PC-9 (cell line): ENCODE measurements around the gene RAB40B. TPM values are rescaled to one million over a fixed set of nuclear protein-coding genes. Genes with fewer than 3 reads are reported as not detected.

Experiments
- BruUV-seq: library from RNA; stranded (reverse); fragments of 400-500 nt; replicated peaks from 2 replicates; lab custom pipeline; 2021; lab: Mats Ljungman, UMichigan
- CTCF ChIA-PET: fragments of 300-600 bp; sonication (Branson Sonifier 250); formaldehyde crosslinking; loops from one replicate; lab custom pipeline; 2022; ENCODE audit warnings: antibody characterized with exemption; lab: Charles Lee
- POLR2A ChIA-PET: fragments of 300-600 bp; sonication (Branson Sonifier 250); formaldehyde crosslinking; loops from one replicate; lab custom pipeline; 2022; ENCODE audit warnings: antibody characterized with exemption; ENCODE audit not compliant: unreplicated experiment; lab: Charles Lee
- DNase-seq, 2 experiments: peaks; one replicate each; pipeline versions ENCODE4 v3.0.0 to v3.0.0-alpha.2; 2015 to 2022; ENCODE audit warnings: mixed read lengths in 1 of 2
- H2AFZ ChIP-seq: fragments of 200-600 bp; sonication (generic); 2 replicates; pipeline ENCODE4 v1.8.1; 2017; ENCODE audit warnings: antibody characterized with exemption
- H3F3A ChIP-seq: fragments of 200-600 bp; sonication (generic); 2 replicates; pipeline ENCODE4 v1.8.1; 2017; ENCODE audit warnings: antibody characterized with exemption, mild to moderate bottlenecking, low read depth; ENCODE audit not compliant: insufficient read depth
- H3K27ac ChIP-seq: fragments of 200-600 bp; sonication (generic); 2 replicates; pipeline ENCODE4 v1.6.1; 2016; ENCODE audit warnings: mixed run types
- H3K27me3 ChIP-seq: fragments of 200-600 bp; sonication (generic); 2 replicates; pipeline ENCODE4 v1.6.1; 2016; ENCODE audit warnings: low read depth, mixed run types; ENCODE audit not compliant: insufficient read depth
- H3K36me3 ChIP-seq: fragments of 200-600 bp; sonication (generic); 2 replicates; pipeline ENCODE4 v1.6.1; 2016; ENCODE audit warnings: low read depth, mixed run types
- H3K4me1 ChIP-seq: fragments of 200-600 bp; sonication (generic); replicated peaks from 2 replicates; pipeline ENCODE4 v1.6.1; 2016; ENCODE audit warnings: mixed run types; ENCODE audit not compliant: insufficient read depth
- H3K4me2 ChIP-seq: fragments of 200-600 bp; sonication (generic); 2 replicates; pipeline ENCODE4 v1.6.1; 2017; ENCODE audit warnings: mixed run types
- H3K4me3 ChIP-seq: fragments of 200-600 bp; sonication (generic); 2 replicates; pipeline ENCODE4 v1.6.1; 2016; ENCODE audit warnings: mixed run types
- H3K79me2 ChIP-seq: fragments of 200-600 bp; sonication (generic); 2 replicates; pipeline ENCODE4 v1.6.1; 2017; ENCODE audit warnings: low read depth, mixed run types
- H3K9me2 ChIP-seq: fragments of 200-600 bp; sonication (generic); 2 replicates; pipeline ENCODE4 v1.8.1; 2017; ENCODE audit warnings: mild to moderate bottlenecking; ENCODE audit not compliant: insufficient read depth
- H3K9me3 ChIP-seq: fragments of 200-600 bp; sonication (generic); 2 replicates; pipeline ENCODE4 v1.8.1; 2016; ENCODE audit warnings: low read depth; ENCODE audit not compliant: insufficient read depth
- H4K20me1 ChIP-seq: fragments of 200-600 bp; sonication (generic); 2 replicates; pipeline ENCODE4 v1.8.1; 2017; ENCODE audit not compliant: insufficient read depth
- EZH2 ChIP-seq: fragments of 200-600 bp; sonication (generic); IDR thresholded peaks from 2 replicates; pipeline ENCODE4 v1.8.0; 2017; ENCODE audit warnings: antibody characterized with exemption, low read depth
- intact Hi-C: fragments of 100-400 bp; cut with micrococcal nuclease; formaldehyde crosslinking; loops from one replicate; pipeline ENCODE4 v1.10.0; 2022; ENCODE audit not compliant: unreplicated experiment
- total RNA-seq: library from RNA; stranded (reverse); gene quantifications from 2 replicates; pipeline ENCODE4 v1.2.3, GENCODE V29; 2021
- TF ChIP-seq, protein P1 (sequence below): fragments of 200-600 bp; sonication (generic); conservative IDR thresholded peaks from 2 replicates; pipeline ENCODE4 v1.6.1; 2017; ENCODE audit warnings: mixed run types, antibody characterized with exemption, mild to moderate bottlenecking, moderate library complexity

The RAB40B gene
- total RNA-seq, 1 experiment from 2014 or later, result 7.9 TPM

GRCh38 chr17:82666931-82667667 is 31.4 kb downstream of the RAB40B start:
- no peak overlapping the region for H3K4me2 ChIP-seq
- no peaks in the 10 kb centered on the region for H4K20me1 ChIP-seq
- no peaks in the 10 kb centered on the region for H3K4me1 ChIP-seq
- no peak overlapping the region for H3K27ac ChIP-seq
- no peaks in the 10 kb centered on the region for H3F3A ChIP-seq
- intact Hi-C loops, result no loop called here
- TF ChIP-seq, protein P1, sequence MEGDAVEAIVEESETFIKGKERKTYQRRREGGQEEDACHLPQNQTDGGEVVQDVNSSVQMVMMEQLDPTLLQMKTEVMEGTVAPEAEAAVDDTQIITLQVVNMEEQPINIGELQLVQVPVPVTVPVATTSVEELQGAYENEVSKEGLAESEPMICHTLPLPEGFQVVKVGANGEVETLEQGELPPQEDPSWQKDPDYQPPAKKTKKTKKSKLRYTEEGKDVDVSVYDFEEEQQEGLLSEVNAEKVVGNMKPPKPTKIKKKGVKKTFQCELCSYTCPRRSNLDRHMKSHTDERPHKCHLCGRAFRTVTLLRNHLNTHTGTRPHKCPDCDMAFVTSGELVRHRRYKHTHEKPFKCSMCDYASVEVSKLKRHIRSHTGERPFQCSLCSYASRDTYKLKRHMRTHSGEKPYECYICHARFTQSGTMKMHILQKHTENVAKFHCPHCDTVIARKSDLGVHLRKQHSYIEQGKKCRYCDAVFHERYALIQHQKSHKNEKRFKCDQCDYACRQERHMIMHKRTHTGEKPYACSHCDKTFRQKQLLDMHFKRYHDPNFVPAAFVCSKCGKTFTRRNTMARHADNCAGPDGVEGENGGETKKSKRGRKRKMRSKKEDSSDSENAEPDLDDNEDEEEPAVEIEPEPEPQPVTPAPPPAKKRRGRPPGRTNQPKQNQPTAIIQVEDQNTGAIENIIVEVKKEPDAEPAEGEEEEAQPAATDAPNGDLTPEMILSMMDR, result no peak
- ChIA-PET POLR2A (interaction anchor here (0.6 kb wide), 1 partner anchor 347 kb away, joined by 3 read pairs; no protein-coding TSS in a partner anchor), CTCF (no interaction called here)
- no peak overlapping the region for H3K4me3 ChIP-seq
- BruUV-seq, result no TSS peak
- no peak overlapping the region for H2AFZ ChIP-seq
- DNase-seq, result no peak
- H3K36me3 ChIP-seq, result no peaks in the 10 kb centered on the region
- no peaks in the 10 kb centered on the region for H3K79me2 ChIP-seq
- no peaks in the 10 kb centered on the region for H3K27me3 ChIP-seq
- H3K9me3 ChIP-seq, result no peaks in the 10 kb centered on the region
- H3K9me2 ChIP-seq, result no peaks in the 10 kb centered on the region

GRCh38 chr17:82665891-82666290 is 32.6 kb downstream of the RAB40B start:
- no peaks in the 10 kb centered on the region for H3F3A ChIP-seq
- no peaks in the 10 kb centered on the region for H3K27me3 ChIP-seq
- H3K27ac ChIP-seq, result no peak overlapping the region
- intact Hi-C loops, result no loop called here
- H3K9me3 ChIP-seq, result no peaks in the 10 kb centered on the region
- BruUV-seq, result no TSS peak
- TF ChIP-seq, protein P1, result no peak
- no peak for TF ChIP-seq EZH2
- POLR2A ChIA-PET, result no interaction called here
- H3K4me2 ChIP-seq, result no peak overlapping the region
- no peaks in the 10 kb centered on the region for H3K79me2 ChIP-seq
- no peaks in the 10 kb centered on the region for H3K9me2 ChIP-seq
- H3K4me3 ChIP-seq, result no peak overlapping the region
- DNase-seq, result no peak
- H3K36me3 ChIP-seq, result no peaks in the 10 kb centered on the region
- H2AFZ ChIP-seq, result no peak overlapping the region
- no peaks in the 10 kb centered on the region for H4K20me1 ChIP-seq
- H3K4me1 ChIP-seq, result no peaks in the 10 kb centered on the region
- CTCF ChIA-PET, result interaction anchor here (0.6 kb wide), 2 partner anchors 102 to 111 kb away, joined by 6 read pairs; no protein-coding TSS in a partner anchor

DNA sequence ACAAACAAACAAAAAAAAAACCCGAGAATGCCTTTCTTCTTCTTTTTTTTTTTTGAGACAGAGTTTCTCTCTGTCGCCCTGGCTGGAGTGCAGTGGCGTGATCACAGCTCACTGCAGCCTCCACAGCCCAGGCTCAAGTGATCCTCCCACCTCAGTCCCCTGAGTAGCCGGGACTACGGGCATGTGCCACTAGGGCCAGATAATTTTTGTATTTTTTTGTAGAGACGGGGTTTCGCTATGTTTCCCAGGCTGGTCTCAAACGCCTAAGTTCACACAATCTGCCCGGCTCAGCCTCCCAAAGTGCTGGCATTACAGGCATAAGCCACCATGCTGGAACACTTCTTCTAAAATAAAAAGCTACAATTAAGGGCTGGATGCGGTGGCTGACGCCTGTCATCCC is 33.3 kb downstream of the RAB40B start:
- Histone ChIP-seq H3K9me2 (no peaks in the 10 kb centered on the region), H3K4me2 (no peak overlapping the region), H3K27ac (no peak overlapping the region), H3K27me3 (no peaks in the 10 kb centered on the region), H3F3A (no peaks in the 10 kb centered on the region; the same call in 1 of the 2 replicates), H2AFZ (no peak overlapping the region), H3K79me2 (no peaks in the 10 kb centered on the region), H3K4me1 (no peaks in the 10 kb centered on the region), H4K20me1 (no peaks in the 10 kb centered on the region), H3K9me3 (no peaks in the 10 kb centered on the region), H3K4me3 (no peak overlapping the region), H3K36me3 (no peaks in the 10 kb centered on the region)
- TF ChIP-seq, protein P1, result no peak
- TF ChIP-seq EZH2, result no peak
- POLR2A ChIA-PET, result no interaction called here
- intact Hi-C loops, result no loop called here
- CTCF ChIA-PET, result interaction anchor here (0.6 kb wide), 1 partner anchor 103 kb away, joined by 6 read pairs; no protein-coding TSS in a partner anchor
- no peak for DNase-seq
- no TSS peak for BruUV-seq
